ENCODE data around the gene CYTH1.

Gene CYTH1

GRCh38 chr17:78746263-78746948 is 35.7 kb downstream of the CYTH1 start:
- Histone ChIP-seq H3K9ac (ENCODE audit: insufficient read length, low read depth) (no peak overlapping the region), H3K36me3 (ENCODE audit: insufficient read depth, insufficient read length, low read length) (no peaks in the 10 kb centered on the region), H3K4me3 (ENCODE audit: insufficient read length, low read depth) (no peak overlapping the region), H3K9me3 (ENCODE audit: insufficient read depth, low read length) (no peaks in the 10 kb centered on the region), H3K4me1 (ENCODE audit: insufficient read depth, insufficient read length) (peaks cover 2% of the 10 kb centered on the region), H3K27me3 (ENCODE audit: insufficient read depth, insufficient read length) (no peaks in the 10 kb centered on the region)
- DNase-seq (ENCODE audit: low read depth, low spot score) = no peak
- TF ChIP-seq SUZ12 (IDR thresholded peaks at IDR 0.05; ENCODE audit: extremely low read depth, insufficient read depth, insufficient read length) = no peak
- TF ChIP-seq YY1 (IDR thresholded peaks at IDR 0.05; ENCODE audit: insufficient read depth, insufficient read length) = no peak
- TF ChIP-seq ZNF274 (IDR thresholded peaks at IDR 0.05; ENCODE audit: low read depth, low read length) = no peak

- H3K36me3 ChIP-seq (ENCODE audit: insufficient read depth, insufficient read length, low read length) = no peaks in the 10 kb centered on the region
- no peaks in the 10 kb centered on the region for H3K27me3 ChIP-seq (ENCODE audit: insufficient read depth, insufficient read length)
- DNase-seq (ENCODE audit: low read depth, low spot score) = peak; percentile 13
- peaks cover 2% of the 10 kb centered on the region for H3K4me1 ChIP-seq (ENCODE audit: insufficient read depth, insufficient read length)
- no peaks in the 10 kb centered on the region for H3K9me3 ChIP-seq (ENCODE audit: insufficient read depth, low read length)
- no peak overlapping the region for H3K9ac ChIP-seq (ENCODE audit: insufficient read length, low read depth)
- H3K4me3 ChIP-seq (ENCODE audit: insufficient read length, low read depth) = no peak overlapping the region
- no peak for TF ChIP-seq YY1 (IDR thresholded peaks at IDR 0.05; ENCODE audit: insufficient read depth, insufficient read length)
- TF ChIP-seq SUZ12 (IDR thresholded peaks at IDR 0.05; ENCODE audit: extremely low read depth, insufficient read depth, insufficient read length) = no peak
- no peak for TF ChIP-seq ZNF274 (IDR thresholded peaks at IDR 0.05; ENCODE audit: low read depth, low read length)
These were observed 36.5 kb downstream of the CYTH1 start for GRCh38 chr17:78745407-78746088.

GRCh38 chr17:78742901-78743300 is 39.2 kb downstream of the CYTH1 start:
- Histone ChIP-seq H3K9me3 (ENCODE audit: insufficient read depth, low read length) (no peaks in the 10 kb centered on the region), H3K9ac (ENCODE audit: insufficient read length, low read depth) (no peak overlapping the region), H3K36me3 (ENCODE audit: insufficient read depth, insufficient read length, low read length) (no peaks in the 10 kb centered on the region), H3K4me3 (ENCODE audit: insufficient read length, low read depth) (no peak overlapping the region), H3K27me3 (ENCODE audit: insufficient read depth, insufficient read length) (no peaks in the 10 kb centered on the region), H3K4me1 (ENCODE audit: insufficient read depth, insufficient read length) (peaks cover 2% of the 10 kb centered on the region)
- TF ChIP-seq SUZ12 (IDR thresholded peaks at IDR 0.05; ENCODE audit: extremely low read depth, insufficient read depth, insufficient read length) (no peak), ZNF274 (IDR thresholded peaks at IDR 0.05; ENCODE audit: low read depth, low read length) (no peak), YY1 (IDR thresholded peaks at IDR 0.05; ENCODE audit: insufficient read depth, insufficient read length) (no peak)
- no peak for DNase-seq (ENCODE audit: low read depth, low spot score)

GRCh38 chr17:78741644-78742284 is 40.3 kb downstream of the CYTH1 start:
- Histone ChIP-seq H3K4me1 (ENCODE audit: insufficient read depth, insufficient read length) (peaks cover 3% of the 10 kb centered on the region), H3K9ac (ENCODE audit: insufficient read length, low read depth) (no peak overlapping the region), H3K4me3 (ENCODE audit: insufficient read length, low read depth) (no peak overlapping the region), H3K36me3 (ENCODE audit: insufficient read depth, insufficient read length, low read length) (no peaks in the 10 kb centered on the region), H3K27me3 (ENCODE audit: insufficient read depth, insufficient read length) (no peaks in the 10 kb centered on the region), H3K9me3 (ENCODE audit: insufficient read depth, low read length) (no peaks in the 10 kb centered on the region)
- no peak for DNase-seq (ENCODE audit: low read depth, low spot score)
- TF ChIP-seq ZNF274 (IDR thresholded peaks at IDR 0.05; ENCODE audit: low read depth, low read length) = no peak
- TF ChIP-seq YY1 (IDR thresholded peaks at IDR 0.05; ENCODE audit: insufficient read depth, insufficient read length) = no peak
- no peak for TF ChIP-seq SUZ12 (IDR thresholded peaks at IDR 0.05; ENCODE audit: extremely low read depth, insufficient read depth, insufficient read length)

GRCh38 chr17:78739331-78739931 is 42.6 kb downstream of the CYTH1 start:
- Histone ChIP-seq H3K27me3 (ENCODE audit: insufficient read depth, insufficient read length) (no peaks in the 10 kb centered on the region), H3K36me3 (ENCODE audit: insufficient read depth, insufficient read length, low read length) (no peaks in the 10 kb centered on the region), H3K4me1 (ENCODE audit: insufficient read depth, insufficient read length) (peaks cover 5% of the 10 kb centered on the region), H3K9ac (ENCODE audit: insufficient read length, low read depth) (no peak overlapping the region), H3K9me3 (ENCODE audit: insufficient read depth, low read length) (no peaks in the 10 kb centered on the region), H3K4me3 (ENCODE audit: insufficient read length, low read depth) (no peak overlapping the region)
- no peak for TF ChIP-seq YY1 (IDR thresholded peaks at IDR 0.05; ENCODE audit: insufficient read depth, insufficient read length)
- TF ChIP-seq ZNF274 (IDR thresholded peaks at IDR 0.05; ENCODE audit: low read depth, low read length) = no peak
- no peak for TF ChIP-seq SUZ12 (IDR thresholded peaks at IDR 0.05; ENCODE audit: extremely low read depth, insufficient read depth, insufficient read length)
- DNase-seq (ENCODE audit: low read depth, low spot score) = no peak

GRCh38 chr17:78738698-78739097 is 43.4 kb downstream of the CYTH1 start:
- Histone ChIP-seq H3K9ac (ENCODE audit: insufficient read length, low read depth) (no peak overlapping the region), H3K4me1 (ENCODE audit: insufficient read depth, insufficient read length) (peaks cover 5% of the 10 kb centered on the region), H3K4me3 (ENCODE audit: insufficient read length, low read depth) (no peak overlapping the region), H3K9me3 (ENCODE audit: insufficient read depth, low read length) (no peaks in the 10 kb centered on the region), H3K27me3 (ENCODE audit: insufficient read depth, insufficient read length) (no peaks in the 10 kb centered on the region), H3K36me3 (ENCODE audit: insufficient read depth, insufficient read length, low read length) (no peaks in the 10 kb centered on the region)
- no peak for DNase-seq (ENCODE audit: low read depth, low spot score)
- no peak for TF ChIP-seq YY1 (IDR thresholded peaks at IDR 0.05; ENCODE audit: insufficient read depth, insufficient read length)
- TF ChIP-seq ZNF274 (IDR thresholded peaks at IDR 0.05; ENCODE audit: low read depth, low read length) = no peak
- TF ChIP-seq SUZ12 (IDR thresholded peaks at IDR 0.05; ENCODE audit: extremely low read depth, insufficient read depth, insufficient read length) = no peak

GRCh38 chr17:78738278-78738677 is 43.8 kb downstream of the CYTH1 start:
- TF ChIP-seq YY1 (IDR thresholded peaks at IDR 0.05; ENCODE audit: insufficient read depth, insufficient read length) = no peak
- no peak for TF ChIP-seq ZNF274 (IDR thresholded peaks at IDR 0.05; ENCODE audit: low read depth, low read length)
- TF ChIP-seq SUZ12 (IDR thresholded peaks at IDR 0.05; ENCODE audit: extremely low read depth, insufficient read depth, insufficient read length) = no peak
- H3K27me3 ChIP-seq (ENCODE audit: insufficient read depth, insufficient read length) = no peaks in the 10 kb centered on the region
- no peak overlapping the region for H3K9ac ChIP-seq (ENCODE audit: insufficient read length, low read depth)
- DNase-seq (ENCODE audit: low read depth, low spot score) = no peak
- no peak overlapping the region for H3K4me3 ChIP-seq (ENCODE audit: insufficient read length, low read depth)
- peaks cover 5% of the 10 kb centered on the region for H3K4me1 ChIP-seq (ENCODE audit: insufficient read depth, insufficient read length)
- H3K36me3 ChIP-seq (ENCODE audit: insufficient read depth, insufficient read length, low read length) = no peaks in the 10 kb centered on the region
- no peaks in the 10 kb centered on the region for H3K9me3 ChIP-seq (ENCODE audit: insufficient read depth, low read length)
